Umbilical cord (tissue), 2 donors: ENCODE measurements around the gene FSD1L. TPM values are rescaled to one million over a fixed set of nuclear protein-coding genes. Genes with fewer than 3 reads are reported as not detected.
"Not testable (repeated sequence)": the region's sequence is repeated elsewhere in the genome, so short reads cannot be mapped to it uniquely, and the experiment has no call there.

ENCODE experiments used
- DNase-seq: peaks from one replicate; pipeline ENCODE4 v3.0.0-alpha.2; 2015; ENCODE audit warnings: low spot score
- total RNA-seq: library from RNA; depleted of rRNA; stranded (reverse); fragments of >200 nt; gene quantifications from one replicate; pipeline ENCODE4 v1.2.3, GENCODE V29; 2014; ENCODE audit warnings: low replicate concordance; ENCODE audit not compliant: insufficient read depth

The FSD1L gene
- total RNA-seq, 1 donor from 2014 or later: 11.8 TPM

- no peak for DNase-seq
Measured at GRCh38 chr9:105484226-105484625, 36.4 kb downstream of the FSD1L start.

- DNase-seq: no peak
Measured at GRCh38 chr9:105485131-105485530, 37.3 kb downstream of the FSD1L start.

- DNase-seq: no peak
Measured at GRCh38 chr9:105496826-105497225, 49.0 kb downstream of the FSD1L start.

GRCh38 chr9:105497704-105498103, 49.9 kb downstream of the FSD1L start:
- DNase-seq: no peak

GRCh38 chr9:105500108-105500766, 52.4 kb downstream of the FSD1L start:
- no peak for DNase-seq

GRCh38 chr9:105501414-105501813, 53.6 kb downstream of the FSD1L start:
- no peak for DNase-seq

- no peak for DNase-seq
Measured at GRCh38 chr9:105502276-105502675, 54.4 kb downstream of the FSD1L start.

- no peak for DNase-seq
Measured at GRCh38 chr9:105503881-105504280, 56.0 kb downstream of the FSD1L start.

- DNase-seq: no peak
Measured at GRCh38 chr9:105507096-105507790, 59.4 kb downstream of the FSD1L start.

- no peak for DNase-seq
Measured at GRCh38 chr9:105508530-105508929, 60.7 kb downstream of the FSD1L start.

- no peak for DNase-seq
Measured at GRCh38 chr9:105510024-105510423, 62.2 kb downstream of the FSD1L start.

- no peak for DNase-seq
Measured at GRCh38 chr9:105511446-105511845, 63.6 kb downstream of the FSD1L start.

GRCh38 chr9:105515811-105516413, 68.1 kb downstream of the FSD1L start:
- DNase-seq: no peak

GRCh38 chr9:105519710-105520369, 72.0 kb downstream of the FSD1L start:
- DNase-seq: not testable (repeated sequence)

GRCh38 chr9:105520992-105521391, 73.2 kb downstream of the FSD1L start:
- not testable (repeated sequence) for DNase-seq

GRCh38 chr9:105522618-105523385, 75.0 kb downstream of the FSD1L start:
- not testable (repeated sequence) for DNase-seq

GRCh38 chr9:105531530-105531929, 83.7 kb downstream of the FSD1L start:
- no peak for DNase-seq

GRCh38 chr9:105535920-105536668, 88.3 kb downstream of the FSD1L start:
- no peak for DNase-seq

GRCh38 chr9:105539452-105539851, 91.6 kb downstream of the FSD1L start:
- DNase-seq: no peak

GRCh38 chr9:105541838-105542237, 94.0 kb downstream of the FSD1L start:
- no peak for DNase-seq

GRCh38 chr9:105554042-105554441, 106.2 kb downstream of the FSD1L start:
- no peak for DNase-seq
